A673 (cell line): ENCODE data around the gene QSOX2. TPM values are rescaled to one million over a fixed set of nuclear protein-coding genes. Genes with fewer than 3 reads are reported as not detected.

Experiments used
- BruUV-seq: library from RNA; stranded (reverse); fragments of 400-500 nt; replicated peaks from 2 replicates; lab custom pipeline; 2021; lab: Mats Ljungman, UMichigan
- CTCF ChIA-PET: fragments of 300-600 bp; sonication (Branson Sonifier 250); formaldehyde crosslinking; loops from one replicate; lab custom pipeline; 2022; ENCODE audit warnings: antibody characterized with exemption; lab: Charles Lee
- POLR2A ChIA-PET: fragments of 300-600 bp; sonication (Branson Sonifier 250); formaldehyde crosslinking; loops from one replicate; lab custom pipeline; 2022; ENCODE audit warnings: antibody characterized with exemption; ENCODE audit not compliant: low non-redundant PET; lab: Charles Lee
- DNase-seq: peaks from one replicate; pipeline ENCODE4 v3.0.0-alpha.2; 2015; ENCODE audit warnings: low spot score
- H3K27ac ChIP-seq: fragments of 200-600 bp; sonication (generic); 2 replicates; pipeline ENCODE4 v1.5.1; 2016; ENCODE audit warnings: mixed run types, low read depth, mild to moderate bottlenecking, mixed read lengths, antibody characterized with exemption, low read length; ENCODE audit not compliant: poor library complexity, severe bottlenecking
- H3K27me3 ChIP-seq: fragments of 200-600 bp; sonication (generic); replicated peaks from 2 replicates; pipeline ENCODE4 v1.6.1; 2017; ENCODE audit warnings: mixed run types, low read depth, mild to moderate bottlenecking, mixed read lengths, antibody characterized with exemption, low read length; ENCODE audit not compliant: insufficient read depth, poor library complexity
- H3K36me3 ChIP-seq: fragments of 200-600 bp; sonication (generic); 2 replicates; pipeline ENCODE4 v1.6.1; 2016; ENCODE audit warnings: mixed run types, mild to moderate bottlenecking, mixed read lengths, antibody characterized with exemption, low read length; ENCODE audit not compliant: insufficient read depth, poor library complexity, severe bottlenecking
- H3K4me1 ChIP-seq: fragments of 200-600 bp; sonication (generic); 2 replicates; pipeline ENCODE4 v1.6.1; 2017; ENCODE audit warnings: mixed run types, mild to moderate bottlenecking, mixed read lengths, antibody characterized with exemption, low read length; ENCODE audit not compliant: insufficient read depth, poor library complexity, severe bottlenecking
- H3K4me3 ChIP-seq: fragments of 200-600 bp; sonication (generic); 2 replicates; pipeline ENCODE4 v1.5.1; 2016; ENCODE audit warnings: low read depth, mixed run types, mild to moderate bottlenecking, mixed read lengths, low read length; ENCODE audit not compliant: poor library complexity, severe bottlenecking
- H3K9me3 ChIP-seq: fragments of 200-600 bp; sonication (generic); 2 replicates; pipeline ENCODE4 v1.6.1; 2016; ENCODE audit warnings: mixed run types, low read depth, mild to moderate bottlenecking, mixed read lengths, antibody characterized with exemption, low read length; ENCODE audit not compliant: poor library complexity, severe bottlenecking
- EZH2 ChIP-seq: fragments of 200-600 bp; sonication (generic); IDR thresholded peaks from 2 replicates; pipeline ENCODE4 v1.6.1; 2017; ENCODE audit warnings: borderline replicate concordance, low read depth, mild to moderate bottlenecking, mixed read lengths, antibody characterized with exemption, low read length; ENCODE audit not compliant: poor library complexity, severe bottlenecking
- intact Hi-C: fragments of 100-400 bp; cut with micrococcal nuclease; formaldehyde crosslinking; loops from one replicate; pipeline ENCODE4 v1.10.0; 2022; ENCODE audit not compliant: unreplicated experiment
- total RNA-seq: library from RNA; stranded (reverse); gene quantifications from 2 replicates; pipeline ENCODE4 v1.2.3, GENCODE V29; 2021
- TF ChIP-seq, protein P1 (sequence below): fragments of 300-800, 200-600 bp; sonication (generic); conservative IDR thresholded peaks from 2 replicates; pipeline ENCODE4 v1.5.1; 2017; ENCODE audit warnings: low read depth, mild to moderate bottlenecking, antibody characterized with exemption, low read length, moderate library complexity, mixed read lengths

The QSOX2 gene
- total RNA-seq, 1 experiment from 2014 or later: 43.7 TPM

DNA sequence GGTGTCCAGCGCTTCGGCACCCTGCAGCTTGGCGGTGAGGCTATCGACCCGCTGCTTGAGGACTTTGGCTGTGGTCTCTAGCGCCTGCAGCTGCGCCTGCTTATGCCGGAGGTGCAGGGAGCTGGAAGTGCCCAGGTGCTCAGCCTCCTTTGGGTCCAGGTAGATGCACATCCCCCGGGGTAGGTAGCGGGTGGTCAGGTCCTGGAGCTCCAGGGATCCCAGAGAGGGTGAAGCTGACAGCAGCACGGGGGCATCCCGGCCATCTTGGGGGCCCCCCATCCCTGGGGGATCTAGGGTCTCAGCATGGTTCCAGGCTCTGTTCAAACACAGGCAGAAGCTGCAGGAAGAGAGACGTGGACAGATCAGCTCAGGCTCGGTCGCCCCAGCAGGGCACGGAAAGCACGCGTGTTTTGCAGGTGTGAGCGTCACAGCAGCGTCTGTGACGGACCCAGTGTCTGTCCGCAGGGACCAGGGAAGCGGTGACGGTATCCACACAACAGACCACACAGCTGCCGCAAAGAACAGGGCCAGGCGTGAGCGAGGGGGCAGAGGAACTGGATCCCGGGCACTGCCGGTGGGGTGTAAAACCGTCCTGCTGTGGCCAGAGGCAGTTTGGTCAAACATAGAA, 40.9 kb upstream of the QSOX2 start:
- Histone ChIP-seq H3K9me3 (no peaks in the 10 kb centered on the region), H3K4me1 (peaks cover 5% of the 10 kb centered on the region), H3K4me3 (no peak overlapping the region), H3K27me3 (no peaks in the 10 kb centered on the region), H3K36me3 (no peaks in the 10 kb centered on the region), H3K27ac (no peak overlapping the region)
- no peak for DNase-seq
- ChIA-PET POLR2A (no interaction called here), CTCF (interaction anchor here (0.6 kb wide), 1 partner anchor 513 kb away, joined by 5 read pairs; no protein-coding TSS in a partner anchor)
- intact Hi-C loops: no loop called here
- no TSS peak for BruUV-seq
- no peak for TF ChIP-seq EZH2
- TF ChIP-seq, protein P1, sequence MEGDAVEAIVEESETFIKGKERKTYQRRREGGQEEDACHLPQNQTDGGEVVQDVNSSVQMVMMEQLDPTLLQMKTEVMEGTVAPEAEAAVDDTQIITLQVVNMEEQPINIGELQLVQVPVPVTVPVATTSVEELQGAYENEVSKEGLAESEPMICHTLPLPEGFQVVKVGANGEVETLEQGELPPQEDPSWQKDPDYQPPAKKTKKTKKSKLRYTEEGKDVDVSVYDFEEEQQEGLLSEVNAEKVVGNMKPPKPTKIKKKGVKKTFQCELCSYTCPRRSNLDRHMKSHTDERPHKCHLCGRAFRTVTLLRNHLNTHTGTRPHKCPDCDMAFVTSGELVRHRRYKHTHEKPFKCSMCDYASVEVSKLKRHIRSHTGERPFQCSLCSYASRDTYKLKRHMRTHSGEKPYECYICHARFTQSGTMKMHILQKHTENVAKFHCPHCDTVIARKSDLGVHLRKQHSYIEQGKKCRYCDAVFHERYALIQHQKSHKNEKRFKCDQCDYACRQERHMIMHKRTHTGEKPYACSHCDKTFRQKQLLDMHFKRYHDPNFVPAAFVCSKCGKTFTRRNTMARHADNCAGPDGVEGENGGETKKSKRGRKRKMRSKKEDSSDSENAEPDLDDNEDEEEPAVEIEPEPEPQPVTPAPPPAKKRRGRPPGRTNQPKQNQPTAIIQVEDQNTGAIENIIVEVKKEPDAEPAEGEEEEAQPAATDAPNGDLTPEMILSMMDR: no peak

DNA sequence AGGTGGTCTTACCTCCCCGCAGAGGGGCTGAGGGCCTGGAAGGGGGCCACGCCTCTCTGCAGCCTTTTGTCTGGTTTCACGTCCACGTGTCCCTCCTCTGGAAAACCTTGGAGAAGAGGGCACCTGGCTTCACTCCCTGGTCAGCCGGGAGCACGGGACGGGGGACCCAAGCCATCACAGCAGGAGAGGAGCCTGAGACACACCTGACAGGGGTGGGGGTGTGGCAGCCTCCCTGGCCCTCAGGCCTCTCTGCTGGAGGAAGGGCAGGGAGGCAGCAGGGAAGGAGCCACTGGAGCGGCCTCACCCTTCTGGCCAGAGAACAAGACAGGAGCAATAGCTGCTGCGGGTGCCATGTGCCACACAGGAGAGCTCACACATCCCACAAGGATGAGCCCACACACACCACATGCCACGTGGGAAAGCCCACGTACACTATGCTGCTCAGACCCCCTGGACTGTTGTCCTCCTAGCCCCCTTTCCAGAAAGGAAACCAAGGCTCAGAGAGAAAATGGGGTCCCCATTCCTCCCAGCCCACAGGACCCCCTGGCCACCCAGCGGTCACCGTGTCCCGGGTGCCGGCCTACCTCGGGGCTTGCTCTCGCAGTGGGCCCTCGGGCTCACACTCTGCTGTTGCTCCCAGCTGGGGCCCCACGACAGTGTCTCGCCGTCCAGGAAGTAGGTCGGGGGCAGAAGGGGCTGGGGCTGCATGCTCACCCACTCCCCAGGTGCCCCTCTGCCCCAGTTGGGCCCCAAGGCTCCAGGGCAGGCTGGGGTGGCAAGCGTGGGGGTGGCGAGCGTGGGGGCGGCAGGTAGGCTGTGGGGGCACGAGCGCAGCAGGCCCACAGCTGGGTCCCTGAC, 40.1 kb upstream of the QSOX2 start:
- no peaks in the 10 kb centered on the region for H3K27me3 ChIP-seq
- no peaks in the 10 kb centered on the region for H3K9me3 ChIP-seq
- TF ChIP-seq, protein P1: no peak
- TF ChIP-seq EZH2: no peak
- POLR2A ChIA-PET: no interaction called here
- CTCF ChIA-PET: interaction anchor here (1.8 kb wide), 1 partner anchor 115 kb away, joined by 3 read pairs; no protein-coding TSS in a partner anchor
- no peaks in the 10 kb centered on the region for H3K36me3 ChIP-seq
- H3K27ac ChIP-seq: no peak overlapping the region
- no TSS peak for BruUV-seq
- no peak for DNase-seq
- intact Hi-C loops: no loop called here
- H3K4me3 ChIP-seq: no peak overlapping the region
- H3K4me1 ChIP-seq: peaks cover 5% of the 10 kb centered on the region

DNA sequence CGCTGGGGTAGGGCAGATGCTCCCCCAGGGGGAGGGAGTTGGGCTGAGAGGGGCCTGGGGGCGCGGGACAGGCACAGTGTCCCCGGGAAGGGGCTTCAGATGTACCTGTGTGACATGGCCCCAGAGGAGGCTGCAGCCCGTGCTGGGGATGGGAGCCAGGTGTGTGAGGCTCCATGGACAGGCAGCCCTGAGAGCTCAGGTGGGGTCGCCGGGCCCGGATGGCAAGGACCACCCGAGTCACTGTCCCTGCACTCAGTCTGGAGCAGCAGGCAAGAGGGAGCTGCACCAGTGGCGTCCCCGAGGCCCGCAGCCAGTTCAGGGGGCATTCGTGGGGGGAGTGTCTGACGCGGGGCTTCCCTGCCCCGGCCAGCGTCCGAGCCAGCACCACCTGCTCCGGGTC, 39.3 kb upstream of the QSOX2 start:
- H3K4me1 ChIP-seq: peaks cover 5% of the 10 kb centered on the region
- POLR2A ChIA-PET: no interaction called here
- H3K36me3 ChIP-seq: no peaks in the 10 kb centered on the region
- H3K27me3 ChIP-seq: no peaks in the 10 kb centered on the region
- intact Hi-C loops: loop anchor here (5.0 kb wide), 1 partner anchor 683 kb away; no protein-coding TSS in a partner anchor
- DNase-seq: no peak
- BruUV-seq: no TSS peak
- H3K9me3 ChIP-seq: no peaks in the 10 kb centered on the region
- no peak for TF ChIP-seq EZH2
- TF ChIP-seq, protein P1: no peak
- H3K27ac ChIP-seq: no peak overlapping the region
- CTCF ChIA-PET: interaction anchor here (1.8 kb wide), 1 partner anchor 114 kb away, joined by 3 read pairs; no protein-coding TSS in a partner anchor
- no peak overlapping the region for H3K4me3 ChIP-seq
